SK-N-SH treated with all-trans-retinoic acid at 6 μM for 48 hours (cell line): ENCODE results near the gene SDC3.

Source experiments
- ARNTL ChIP-seq: fragments of 450-650 bp; formaldehyde crosslinking; IDR thresholded peaks from 2 replicates; pipeline ENCODE4 v1.5.0; 2020; ENCODE audit warnings: low read depth, mild to moderate bottlenecking, moderate library complexity, borderline replicate concordance
- CSDC2 ChIP-seq: fragments of 250-450 bp; sonication (Bioruptor Pico); IDR thresholded peaks from 2 replicates; pipeline ENCODE4 v1.5.0; 2020; ENCODE audit warnings: mild to moderate bottlenecking, moderate library complexity
- GLIS3 ChIP-seq: fragments of 250-450 bp; sonication (Bioruptor Pico); IDR thresholded peaks from 2 replicates; pipeline ENCODE4 v1.5.0; 2020; ENCODE audit warnings: mild to moderate bottlenecking, moderate library complexity
- PPARA ChIP-seq: fragments of 250-450 bp; sonication (Bioruptor Pico); IDR thresholded peaks from 2 replicates; pipeline ENCODE4 v1.5.0; 2020; ENCODE audit warnings: mild to moderate bottlenecking, borderline replicate concordance
- RARB ChIP-seq: fragments of 250-450 bp; sonication (Bioruptor Pico); IDR thresholded peaks from 2 replicates; pipeline ENCODE4 v1.8.0; 2021; ENCODE audit warnings: mild to moderate bottlenecking, moderate library complexity
- TOX ChIP-seq: fragments of 250-450 bp; sonication (Bioruptor Pico); IDR thresholded peaks from 2 replicates; pipeline ENCODE4 v1.8.0; 2021; ENCODE audit warnings: mild to moderate bottlenecking, moderate library complexity, borderline replicate concordance
- ZFP3 ChIP-seq: fragments of 250-450 bp; sonication (Bioruptor Pico); IDR thresholded peaks from 2 replicates; pipeline ENCODE4 v1.5.0; 2020; ENCODE audit warnings: mild to moderate bottlenecking, moderate library complexity
- ZFP30 ChIP-seq: fragments of 450-650 bp; formaldehyde crosslinking; IDR thresholded peaks from 2 replicates; pipeline ENCODE4 v1.5.0; 2022; ENCODE audit warnings: mild to moderate bottlenecking, moderate library complexity
- ZNF565 ChIP-seq: fragments of 450-650 bp; formaldehyde crosslinking; conservative IDR thresholded peaks from 2 replicates; pipeline ENCODE4 v1.5.0; 2020; ENCODE audit warnings: low read depth, mild to moderate bottlenecking, moderate library complexity
- ZNF70 ChIP-seq: fragments of 450-650 bp; formaldehyde crosslinking; IDR thresholded peaks from 2 replicates; pipeline ENCODE4 v1.5.0; 2020; ENCODE audit warnings: mild to moderate bottlenecking, moderate library complexity
- TF ChIP-seq, protein P1 (sequence below): fragments of 250-450 bp; sonication (Bioruptor Pico); IDR thresholded peaks from 2 replicates; pipeline ENCODE4 v1.8.0; 2021; ENCODE audit warnings: low read depth, mild to moderate bottlenecking, moderate library complexity, borderline replicate concordance
- TF ChIP-seq, protein P2 (sequence below): fragments of 250-450 bp; sonication (Bioruptor Pico); IDR thresholded peaks from 2 replicates; pipeline ENCODE4 v1.5.1; 2020; ENCODE audit warnings: low read depth, mild to moderate bottlenecking, moderate library complexity
- TF ChIP-seq, protein P3 (sequence below): fragments of 250-450 bp; sonication (Bioruptor Pico); IDR thresholded peaks from 2 replicates; pipeline ENCODE4 v1.8.0; 2020; ENCODE audit warnings: mild to moderate bottlenecking, moderate library complexity, borderline replicate concordance

DNA sequence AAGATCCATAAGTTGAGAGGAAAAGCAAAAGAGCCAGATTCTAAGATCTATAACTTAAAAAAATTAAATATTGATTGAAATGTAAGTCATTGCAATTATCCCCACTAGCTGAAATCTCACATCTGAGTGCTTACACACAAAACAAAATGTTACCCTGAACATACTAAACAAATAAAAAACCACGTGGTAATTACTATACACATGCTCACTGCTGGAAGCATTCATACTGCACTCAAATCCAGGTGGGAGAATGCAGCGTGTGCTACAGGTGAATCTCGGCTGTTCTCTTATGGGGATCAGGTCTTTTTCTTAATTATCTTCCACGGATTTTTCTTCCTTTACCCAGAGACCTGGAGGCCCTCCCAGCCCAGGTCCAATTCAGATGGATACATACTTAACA lies 74.3 kb downstream of the SDC3 start:
- TF ChIP-seq, protein P1, sequence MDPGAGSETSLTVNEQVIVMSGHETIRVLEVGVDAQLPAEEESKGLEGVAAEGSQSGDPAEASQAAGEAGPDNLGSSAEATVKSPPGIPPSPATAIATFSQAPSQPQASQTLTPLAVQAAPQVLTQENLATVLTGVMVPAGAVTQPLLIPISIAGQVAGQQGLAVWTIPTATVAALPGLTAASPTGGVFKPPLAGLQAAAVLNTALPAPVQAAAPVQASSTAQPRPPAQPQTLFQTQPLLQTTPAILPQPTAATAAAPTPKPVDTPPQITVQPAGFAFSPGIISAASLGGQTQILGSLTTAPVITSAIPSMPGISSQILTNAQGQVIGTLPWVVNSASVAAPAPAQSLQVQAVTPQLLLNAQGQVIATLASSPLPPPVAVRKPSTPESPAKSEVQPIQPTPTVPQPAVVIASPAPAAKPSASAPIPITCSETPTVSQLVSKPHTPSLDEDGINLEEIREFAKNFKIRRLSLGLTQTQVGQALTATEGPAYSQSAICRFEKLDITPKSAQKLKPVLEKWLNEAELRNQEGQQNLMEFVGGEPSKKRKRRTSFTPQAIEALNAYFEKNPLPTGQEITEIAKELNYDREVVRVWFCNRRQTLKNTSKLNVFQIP = no peak
- TF ChIP-seq RARB (no peak), ZFP30 (no peak), TOX (no peak), ARNTL (no peak), PPARA (CRISPR knock-in tag) (no peak), GLIS3 (CRISPR knock-in tag) (no peak), ZFP3 (CRISPR knock-in tag) (no peak), ZNF565 (no peak), ZNF70 (CRISPR knock-in tag) (no peak), CSDC2 (CRISPR knock-in tag) (no peak)
- TF ChIP-seq, protein P2, sequence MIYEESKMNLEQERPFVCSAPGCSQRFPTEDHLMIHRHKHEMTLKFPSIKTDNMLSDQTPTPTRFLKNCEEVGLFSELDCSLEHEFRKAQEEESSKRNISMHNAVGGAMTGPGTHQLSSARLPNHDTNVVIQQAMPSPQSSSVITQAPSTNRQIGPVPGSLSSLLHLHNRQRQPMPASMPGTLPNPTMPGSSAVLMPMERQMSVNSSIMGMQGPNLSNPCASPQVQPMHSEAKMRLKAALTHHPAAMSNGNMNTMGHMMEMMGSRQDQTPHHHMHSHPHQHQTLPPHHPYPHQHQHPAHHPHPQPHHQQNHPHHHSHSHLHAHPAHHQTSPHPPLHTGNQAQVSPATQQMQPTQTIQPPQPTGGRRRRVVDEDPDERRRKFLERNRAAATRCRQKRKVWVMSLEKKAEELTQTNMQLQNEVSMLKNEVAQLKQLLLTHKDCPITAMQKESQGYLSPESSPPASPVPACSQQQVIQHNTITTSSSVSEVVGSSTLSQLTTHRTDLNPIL (CRISPR knock-in tag) = no peak
- TF ChIP-seq, protein P3, sequence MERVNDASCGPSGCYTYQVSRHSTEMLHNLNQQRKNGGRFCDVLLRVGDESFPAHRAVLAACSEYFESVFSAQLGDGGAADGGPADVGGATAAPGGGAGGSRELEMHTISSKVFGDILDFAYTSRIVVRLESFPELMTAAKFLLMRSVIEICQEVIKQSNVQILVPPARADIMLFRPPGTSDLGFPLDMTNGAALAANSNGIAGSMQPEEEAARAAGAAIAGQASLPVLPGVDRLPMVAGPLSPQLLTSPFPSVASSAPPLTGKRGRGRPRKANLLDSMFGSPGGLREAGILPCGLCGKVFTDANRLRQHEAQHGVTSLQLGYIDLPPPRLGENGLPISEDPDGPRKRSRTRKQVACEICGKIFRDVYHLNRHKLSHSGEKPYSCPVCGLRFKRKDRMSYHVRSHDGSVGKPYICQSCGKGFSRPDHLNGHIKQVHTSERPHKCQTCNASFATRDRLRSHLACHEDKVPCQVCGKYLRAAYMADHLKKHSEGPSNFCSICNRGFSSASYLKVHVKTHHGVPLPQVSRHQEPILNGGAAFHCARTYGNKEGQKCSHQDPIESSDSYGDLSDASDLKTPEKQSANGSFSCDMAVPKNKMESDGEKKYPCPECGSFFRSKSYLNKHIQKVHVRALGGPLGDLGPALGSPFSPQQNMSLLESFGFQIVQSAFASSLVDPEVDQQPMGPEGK (CRISPR knock-in tag) = no peak
